HK-2 (cell line): Measurements from ENCODE around the gene WNK3.
"Not testable (repeated sequence)": the region's sequence is repeated elsewhere in the genome, so short reads cannot be mapped to it uniquely, and the experiment has no call there.

Experiments
- DNase-seq: peaks from one replicate; pipeline ENCODE4 v3.0.0-alpha.2; 2018; ENCODE audit not compliant: unreplicated experiment

The WNK3 gene

GRCh38 chrX:54357414-54358377 lies at the start of gene WNK3:
WNK3 (minus strand) TSS chrX:54358046.
- DNase-seq, result peak; percentile 88

GRCh38 chrX:54407266-54407665 lies 49.4 kb upstream of the WNK3 start:
- DNase-seq, result no peak

- DNase-seq, result no peak
Measured at GRCh38 chrX:54397113-54397512, 39.3 kb upstream of the WNK3 start.

- no peak for DNase-seq
Measured at GRCh38 chrX:54386314-54386713, 28.5 kb upstream of the WNK3 start.

- DNase-seq, result not testable (repeated sequence)
Measured at GRCh38 chrX:54384661-54385060, 26.8 kb upstream of the WNK3 start.

GRCh38 chrX:54359408-54359807 lies 1.6 kb upstream of the WNK3 start:
- DNase-seq, result no peak

GRCh38 chrX:54358424-54359211 lies 772 bp upstream of the WNK3 start:
- DNase-seq, result peak; percentile 85

- no peak for DNase-seq
Measured at GRCh38 chrX:54352677-54353076, 5.2 kb downstream of the WNK3 start.

GRCh38 chrX:54337383-54337782 lies 20.5 kb downstream of the WNK3 start:
- DNase-seq, result not testable (repeated sequence)

- no peak for DNase-seq
Measured at GRCh38 chrX:54325077-54325476, 32.8 kb downstream of the WNK3 start.

- no peak for DNase-seq
Measured at GRCh38 chrX:54320067-54320466, 37.8 kb downstream of the WNK3 start.

- no peak for DNase-seq
Measured at GRCh38 chrX:54306379-54306778, 51.5 kb downstream of the WNK3 start.

GRCh38 chrX:54301516-54301915 lies 56.3 kb downstream of the WNK3 start:
- no peak for DNase-seq

- DNase-seq, result no peak
Measured at GRCh38 chrX:54294306-54294705, 63.5 kb downstream of the WNK3 start.

- no peak for DNase-seq
Measured at GRCh38 chrX:54292755-54293154, 65.1 kb downstream of the WNK3 start.

- DNase-seq, result no peak
Measured at GRCh38 chrX:54291758-54292157, 66.1 kb downstream of the WNK3 start.

GRCh38 chrX:54288968-54289367 lies 68.9 kb downstream of the WNK3 start:
- DNase-seq, result no peak

- no peak for DNase-seq
Measured at GRCh38 chrX:54288277-54288676, 69.6 kb downstream of the WNK3 start.

GRCh38 chrX:54281676-54282075 lies 76.2 kb downstream of the WNK3 start:
- no peak for DNase-seq

GRCh38 chrX:54280466-54280865 lies 77.4 kb downstream of the WNK3 start:
- no peak for DNase-seq

- no peak for DNase-seq
Measured at GRCh38 chrX:54271664-54272063, 86.2 kb downstream of the WNK3 start.

GRCh38 chrX:54248309-54248708 lies 109.5 kb downstream of the WNK3 start:
- no peak for DNase-seq

GRCh38 chrX:54246866-54247265 lies 111.0 kb downstream of the WNK3 start:
- DNase-seq, result no peak
